GM15510 (cell line): ENCODE measurements around the gene MPP2.

Source experiments
- POLR2A ChIP-seq: IDR thresholded peaks from 3 replicates; pipeline ENCODE4 v1.6.1; 2011; ENCODE audit warnings: borderline replicate concordance; ENCODE audit not compliant: insufficient read length; ENCODE audit errors: extremely low read depth

Gene MPP2

GRCh38 chr17:43935926-43936261 is 28.6 kb upstream of the MPP2 start:
- TF ChIP-seq POLR2A, result no peak

- no peak for TF ChIP-seq POLR2A
Observed at GRCh38 chr17:43935204-43935925, 28.0 kb upstream of the MPP2 start.

- TF ChIP-seq POLR2A, result no peak
Observed at GRCh38 chr17:43932923-43933322, 25.6 kb upstream of the MPP2 start.

DNA sequence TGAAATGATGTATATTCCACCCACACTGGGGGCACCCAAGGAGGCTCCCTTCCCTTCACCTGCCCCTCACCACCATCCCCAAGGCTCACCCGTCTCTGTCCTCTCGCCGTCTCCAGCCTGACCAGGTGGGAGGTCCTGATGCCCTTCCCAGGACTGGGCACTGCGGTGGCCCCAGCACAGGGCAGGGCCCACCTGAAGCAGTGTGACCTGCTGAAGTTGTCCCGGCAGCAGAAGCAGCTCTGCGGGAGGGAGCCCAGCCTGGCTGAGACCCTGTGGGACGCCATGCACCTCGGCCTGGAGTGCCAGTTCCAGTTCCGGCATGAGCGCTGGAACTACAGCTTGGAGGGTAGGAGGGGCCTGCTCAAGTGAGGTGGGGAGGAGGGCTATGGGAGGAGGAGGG is 25.0 kb upstream of the MPP2 start:
- TF ChIP-seq POLR2A, result no peak

- no peak for TF ChIP-seq POLR2A
Observed at GRCh38 chr17:43931062-43931571, 23.8 kb upstream of the MPP2 start.

GRCh38 chr17:43928609-43929008 is 21.3 kb upstream of the MPP2 start:
- TF ChIP-seq POLR2A, result no peak

- TF ChIP-seq POLR2A, result no peak
Observed at GRCh38 chr17:43927060-43927864, 19.9 kb upstream of the MPP2 start.

DNA sequence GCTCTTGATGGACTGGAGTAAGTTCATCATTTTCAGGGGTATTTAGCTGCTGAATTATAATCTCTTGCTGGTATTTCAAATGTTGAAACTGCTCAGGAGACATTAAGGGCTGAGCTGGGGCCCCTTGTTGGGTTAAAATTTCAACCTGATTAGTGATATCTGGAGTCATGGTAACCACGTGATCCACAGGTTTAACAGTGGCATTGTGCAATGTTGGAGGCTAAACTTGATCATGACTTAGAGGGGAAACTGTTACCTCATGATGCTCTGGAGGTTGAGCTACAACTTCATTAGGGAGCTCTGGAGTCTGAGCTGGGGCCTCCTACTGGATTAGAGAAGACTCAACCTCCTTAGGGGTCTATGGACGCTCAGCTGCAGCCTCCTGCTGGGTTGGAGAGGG is 17.2 kb upstream of the MPP2 start:
- TF ChIP-seq POLR2A, result no peak

DNA sequence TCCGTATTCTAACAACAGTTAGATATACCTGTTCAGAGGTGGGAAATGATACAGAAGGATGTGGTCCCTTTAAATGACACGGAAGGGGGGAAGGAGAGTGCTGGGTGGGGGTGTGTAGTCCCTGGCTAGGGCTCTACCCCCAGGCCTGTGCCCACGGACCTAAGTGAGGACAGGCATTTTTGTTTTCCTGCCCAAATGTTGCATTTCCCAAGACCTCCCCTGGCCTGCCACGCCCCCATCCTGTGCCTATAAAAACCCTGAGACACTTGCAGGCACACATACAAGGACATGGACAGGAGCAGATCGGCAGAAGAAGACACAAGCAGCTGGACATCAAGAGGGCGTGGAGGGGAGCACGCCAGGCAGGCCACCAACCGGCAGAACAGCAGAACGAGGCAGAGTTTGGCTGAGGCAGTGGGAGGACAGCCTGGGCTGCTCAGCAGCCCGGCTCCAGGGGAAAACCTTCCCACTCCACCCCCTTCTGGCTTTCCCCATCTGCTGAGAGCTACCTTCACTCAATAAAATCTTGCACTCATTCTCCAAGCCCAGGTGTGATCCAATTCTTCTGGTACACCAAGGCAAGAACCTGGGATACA is 13.3 kb upstream of the MPP2 start:
- no peak for TF ChIP-seq POLR2A

DNA sequence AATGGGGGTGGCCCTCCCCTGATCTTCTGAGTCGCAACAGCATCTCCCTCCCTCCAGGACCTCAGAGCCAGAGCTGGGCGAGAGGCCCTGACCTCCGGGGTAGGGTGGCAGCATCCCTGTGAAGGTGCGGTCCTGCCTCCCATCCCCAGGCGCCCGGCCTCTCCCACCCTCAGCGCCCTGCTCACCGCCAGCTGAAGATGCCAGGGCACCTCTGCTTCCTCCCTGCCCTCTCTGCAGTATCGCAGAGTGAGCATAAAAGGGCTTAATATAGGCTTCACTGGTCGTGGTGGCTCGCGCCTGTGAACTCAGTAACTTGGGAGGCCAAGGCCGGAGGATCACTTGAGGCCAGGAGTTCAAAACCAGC is 10.7 kb upstream of the MPP2 start:
- no peak for TF ChIP-seq POLR2A

GRCh38 chr17:43917348-43918025 is 10.2 kb upstream of the MPP2 start:
- TF ChIP-seq POLR2A, result peak; percentile 49

DNA sequence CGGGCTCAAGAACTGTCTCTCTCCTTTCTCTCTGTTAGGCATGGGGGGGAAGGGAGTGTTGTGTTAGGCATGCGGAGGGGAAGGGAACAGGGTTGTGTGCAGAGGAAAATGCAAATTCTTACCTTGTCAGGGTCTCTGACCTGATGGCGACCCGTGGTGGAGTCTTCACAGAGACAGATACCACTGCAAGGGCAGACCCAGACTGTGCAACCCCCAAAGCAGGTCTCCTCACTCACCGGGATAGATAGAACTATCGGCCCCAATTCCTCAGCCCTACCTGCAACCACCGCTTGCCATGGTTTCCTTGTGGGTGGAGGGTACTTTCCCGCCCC is 9.6 kb upstream of the MPP2 start:
- no peak for TF ChIP-seq POLR2A

- no peak for TF ChIP-seq POLR2A
Observed at GRCh38 chr17:43916385-43916784, 9.0 kb upstream of the MPP2 start.

GRCh38 chr17:43915559-43915958 is 8.2 kb upstream of the MPP2 start:
- TF ChIP-seq POLR2A, result no peak

GRCh38 chr17:43914451-43914850 is 7.1 kb upstream of the MPP2 start:
- TF ChIP-seq POLR2A, result no peak

DNA sequence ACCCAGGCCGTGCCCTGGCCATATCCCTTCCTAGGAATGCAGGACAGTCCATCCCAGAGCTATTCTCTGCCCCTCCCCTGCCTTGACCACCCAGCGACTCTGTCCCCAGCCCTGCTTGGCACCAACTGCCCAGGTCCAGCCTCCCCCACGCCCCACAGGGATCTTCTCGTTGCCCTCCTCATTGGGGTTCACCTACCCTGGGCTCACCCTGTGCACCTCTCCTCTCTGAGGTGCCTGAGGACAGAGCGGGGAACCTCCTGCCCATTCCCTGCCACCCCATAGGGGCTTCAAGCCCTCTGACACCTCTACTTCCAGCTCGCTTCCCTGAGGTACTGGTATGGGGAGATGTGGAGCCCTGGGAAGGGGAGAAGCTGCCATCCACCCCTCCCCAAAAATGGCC is 6.2 kb upstream of the MPP2 start:
- no peak for TF ChIP-seq POLR2A

GRCh38 chr17:43912635-43913304 is 5.4 kb upstream of the MPP2 start:
- no peak for TF ChIP-seq POLR2A
